HG03060 (cell line): ENCODE data around the gene ZMIZ2.
A peak's percentile ranks its signal among the peaks of the same experiment; 100 is the strongest.
"Not testable (repeated sequence)": the region's sequence is repeated elsewhere in the genome, so short reads cannot be mapped to it uniquely, and the experiment has no call there.

Source experiments
- ATAC-seq: cut with Tn5 transposase; IDR thresholded peaks from one replicate; pipeline ENCODE4 v1.9.1; 2021; ENCODE audit warnings: low read depth, moderate number of reproducible peaks; ENCODE audit not compliant: unreplicated experiment

The ZMIZ2 gene

DNA sequence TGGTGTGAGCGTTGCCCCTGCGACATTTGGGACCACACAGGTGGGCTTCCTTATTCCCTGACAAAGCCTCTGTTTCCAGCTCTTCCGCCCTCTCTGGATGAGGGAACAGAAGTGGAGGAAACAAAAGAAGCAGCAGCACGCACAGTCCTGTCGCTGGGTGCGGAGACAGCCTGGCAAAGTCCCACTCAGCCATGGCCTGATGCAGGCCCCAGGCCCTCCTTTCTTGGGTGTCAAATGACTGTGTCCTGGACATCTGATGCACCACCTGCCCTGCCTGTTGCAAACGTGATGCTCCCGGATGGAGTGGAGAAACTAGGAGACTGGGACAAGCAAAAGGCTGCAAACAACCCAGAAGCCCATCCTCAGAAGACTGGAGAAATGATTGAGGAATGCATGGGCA, 20.7 kb downstream of the ZMIZ2 start:
- ATAC-seq, result no peak

DNA sequence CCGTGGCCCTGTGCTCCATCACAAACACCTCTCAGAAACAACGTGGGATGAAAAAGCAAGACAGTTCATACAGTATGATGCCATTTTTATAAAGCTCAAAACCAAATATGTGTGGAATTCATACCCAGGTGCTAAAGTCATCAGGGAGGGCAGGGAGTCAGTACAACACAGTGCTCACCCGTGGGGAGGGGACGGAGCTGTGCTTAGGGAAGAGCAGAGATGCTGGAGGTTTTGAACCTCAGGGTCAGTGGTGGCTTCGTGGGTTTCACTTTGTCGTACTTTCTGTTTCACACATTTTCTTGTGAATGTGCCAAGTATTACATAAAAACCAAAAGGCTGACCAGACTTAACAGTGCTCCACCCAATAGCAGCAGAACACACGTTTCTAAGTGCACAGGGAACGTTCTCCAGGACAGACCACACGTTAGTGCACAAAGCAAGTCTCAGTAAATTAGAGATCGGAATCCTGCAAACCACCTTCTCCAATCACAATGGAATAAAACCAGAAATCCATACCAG, 21.2 kb downstream of the ZMIZ2 start:
- no peak for ATAC-seq

DNA sequence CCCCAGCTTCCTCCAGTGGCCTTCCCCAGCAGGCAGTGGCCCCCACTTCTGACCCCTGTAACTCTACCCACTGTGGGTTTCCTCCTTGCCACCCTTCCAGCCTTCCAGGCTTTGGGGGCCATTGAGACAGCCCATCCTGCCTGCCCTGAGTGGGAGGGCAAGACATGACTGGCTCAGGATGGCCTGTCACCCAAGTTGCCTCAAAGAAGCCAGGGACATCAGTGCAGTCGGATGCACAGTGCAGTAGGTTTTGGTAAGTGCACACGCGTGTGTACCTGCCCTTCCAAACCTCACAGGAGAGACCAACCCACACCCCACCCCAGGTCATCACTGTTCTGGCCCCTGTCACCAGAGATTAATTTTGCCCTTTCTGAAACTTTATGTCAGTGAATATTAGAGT, 22.7 kb downstream of the ZMIZ2 start:
- ATAC-seq, result no peak

GRCh38 chr7:44772440-44772839, 23.8 kb downstream of the ZMIZ2 start:
- ATAC-seq, result no peak

GRCh38 chr7:44772867-44773266, 24.2 kb downstream of the ZMIZ2 start:
- no peak for ATAC-seq

- not testable (repeated sequence) for ATAC-seq
These were observed 25.8 kb downstream of the ZMIZ2 start for GRCh38 chr7:44774486-44774885.

GRCh38 chr7:44775383-44776107, 26.9 kb downstream of the ZMIZ2 start:
- no peak for ATAC-seq

DNA sequence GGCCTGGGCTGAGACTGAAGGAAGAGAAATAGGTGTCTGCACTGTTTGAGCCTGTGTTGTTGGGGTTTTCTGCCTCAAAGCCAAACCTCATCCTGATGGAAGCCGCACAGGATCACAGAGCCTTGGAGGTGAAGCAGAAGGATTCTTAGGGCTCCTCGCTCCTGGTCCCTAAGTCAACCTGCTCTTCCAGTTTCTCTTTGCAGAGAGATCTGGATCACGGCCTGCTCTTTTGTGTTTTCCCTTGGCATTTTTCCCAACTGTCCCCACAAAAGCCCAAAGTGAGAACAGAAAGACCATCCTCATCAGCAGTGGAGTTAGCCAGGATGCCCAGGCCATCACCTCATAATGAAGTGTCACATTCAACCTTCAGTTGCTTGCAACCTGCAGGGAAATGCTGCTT, 27.6 kb downstream of the ZMIZ2 start:
- ATAC-seq, result no peak

GRCh38 chr7:44782460-44782859, 33.8 kb downstream of the ZMIZ2 start:
- no peak for ATAC-seq

GRCh38 chr7:44783407-44783806, 34.8 kb downstream of the ZMIZ2 start:
- no peak for ATAC-seq

GRCh38 chr7:44784364-44784763, 35.7 kb downstream of the ZMIZ2 start:
- ATAC-seq, result no peak

GRCh38 chr7:44785218-44785617, 36.6 kb downstream of the ZMIZ2 start:
- ATAC-seq, result not testable (repeated sequence)

GRCh38 chr7:44787041-44787440, 38.4 kb downstream of the ZMIZ2 start:
- ATAC-seq, result no peak

DNA sequence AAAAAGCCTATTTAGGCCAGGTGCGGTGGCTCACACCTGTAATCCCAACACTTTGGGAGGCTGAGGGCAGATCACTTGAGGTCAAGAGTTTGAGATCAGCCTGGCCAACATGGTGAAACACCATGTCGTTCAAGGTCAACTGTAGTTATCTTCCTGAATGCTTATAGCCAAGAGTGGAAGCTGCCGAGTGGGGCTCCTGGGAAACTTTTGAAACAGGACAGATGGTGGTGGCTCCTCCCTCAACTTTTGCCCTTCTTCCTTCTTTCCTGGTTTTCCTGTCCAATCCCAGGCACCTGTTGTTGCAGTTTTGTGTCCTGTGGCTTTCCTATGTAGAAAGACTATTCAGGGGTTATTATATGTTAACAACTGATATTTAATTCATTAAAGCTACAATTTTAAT, 39.1 kb downstream of the ZMIZ2 start:
- no peak for ATAC-seq

- no peak for ATAC-seq
These were observed 41.3 kb downstream of the ZMIZ2 start for GRCh38 chr7:44789990-44790389.

DNA sequence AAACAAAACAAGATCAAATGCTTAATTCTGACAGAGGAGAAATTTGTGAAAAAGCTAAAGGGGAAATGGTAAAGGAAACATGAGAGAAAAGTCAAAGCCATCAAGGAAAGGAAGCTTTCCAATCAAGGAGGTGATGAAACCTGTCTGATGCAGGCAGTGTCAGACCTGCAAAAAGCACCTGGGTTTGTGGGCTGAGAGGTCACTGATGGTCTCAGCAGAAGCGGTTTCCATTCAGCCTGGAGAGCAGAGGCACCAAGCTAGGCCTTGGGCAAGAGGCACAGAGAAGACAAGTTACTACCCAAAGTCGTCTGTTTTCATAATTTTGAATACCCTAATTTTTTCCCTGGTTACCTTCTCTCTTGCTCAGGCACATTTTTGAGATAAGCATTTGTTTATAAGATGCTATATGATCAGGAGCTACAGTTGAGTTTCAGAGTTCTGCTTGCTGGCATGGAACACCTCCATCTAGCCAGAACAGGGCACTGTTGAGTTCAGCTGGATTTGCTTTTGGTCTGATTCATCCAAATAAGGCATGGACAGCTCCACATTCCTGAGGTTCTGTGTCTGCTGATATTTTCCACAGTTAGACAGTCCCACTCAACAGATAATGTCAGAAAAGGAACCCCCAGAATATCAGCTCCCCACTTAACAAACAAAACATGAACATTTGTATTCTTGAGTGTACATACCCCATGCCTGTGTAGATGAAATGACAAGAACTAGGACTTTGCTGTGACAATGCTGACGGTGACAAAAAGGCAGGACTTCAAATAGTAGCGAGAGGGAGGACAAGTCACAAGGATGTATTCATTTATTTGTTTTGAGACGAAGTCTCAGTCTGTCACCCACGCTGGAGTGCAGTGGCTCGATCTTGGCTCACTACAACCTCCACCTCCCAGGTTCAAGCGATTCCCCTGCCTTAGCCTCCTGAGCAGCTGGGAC, 42.9 kb downstream of the ZMIZ2 start:
- no peak for ATAC-seq

DNA sequence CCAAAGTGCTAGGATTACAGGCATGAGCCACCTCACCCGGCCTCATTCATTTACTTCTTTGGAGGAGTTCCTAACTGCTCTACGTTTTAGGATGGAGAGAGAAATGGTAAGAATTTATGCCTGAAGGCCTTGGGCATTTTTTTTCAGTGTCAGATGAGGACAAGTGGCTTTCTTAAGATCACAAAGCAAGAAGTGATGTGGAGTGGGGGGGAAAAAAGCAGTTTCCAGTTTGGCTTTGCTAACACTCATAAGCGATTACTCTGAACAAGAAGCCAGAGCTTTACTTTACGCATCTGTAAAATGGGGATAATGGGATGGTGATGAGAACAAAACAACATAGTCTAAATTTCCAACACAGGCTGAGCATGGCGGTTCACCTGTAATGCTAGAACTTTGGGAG, 45.3 kb downstream of the ZMIZ2 start:
- no peak for ATAC-seq

GRCh38 chr7:44794331-44794730, 45.7 kb downstream of the ZMIZ2 start:
- no peak for ATAC-seq

GRCh38 chr7:44796034-44796503, 47.4 kb downstream of the ZMIZ2 start:
- ATAC-seq, result peak; percentile 7

DNA sequence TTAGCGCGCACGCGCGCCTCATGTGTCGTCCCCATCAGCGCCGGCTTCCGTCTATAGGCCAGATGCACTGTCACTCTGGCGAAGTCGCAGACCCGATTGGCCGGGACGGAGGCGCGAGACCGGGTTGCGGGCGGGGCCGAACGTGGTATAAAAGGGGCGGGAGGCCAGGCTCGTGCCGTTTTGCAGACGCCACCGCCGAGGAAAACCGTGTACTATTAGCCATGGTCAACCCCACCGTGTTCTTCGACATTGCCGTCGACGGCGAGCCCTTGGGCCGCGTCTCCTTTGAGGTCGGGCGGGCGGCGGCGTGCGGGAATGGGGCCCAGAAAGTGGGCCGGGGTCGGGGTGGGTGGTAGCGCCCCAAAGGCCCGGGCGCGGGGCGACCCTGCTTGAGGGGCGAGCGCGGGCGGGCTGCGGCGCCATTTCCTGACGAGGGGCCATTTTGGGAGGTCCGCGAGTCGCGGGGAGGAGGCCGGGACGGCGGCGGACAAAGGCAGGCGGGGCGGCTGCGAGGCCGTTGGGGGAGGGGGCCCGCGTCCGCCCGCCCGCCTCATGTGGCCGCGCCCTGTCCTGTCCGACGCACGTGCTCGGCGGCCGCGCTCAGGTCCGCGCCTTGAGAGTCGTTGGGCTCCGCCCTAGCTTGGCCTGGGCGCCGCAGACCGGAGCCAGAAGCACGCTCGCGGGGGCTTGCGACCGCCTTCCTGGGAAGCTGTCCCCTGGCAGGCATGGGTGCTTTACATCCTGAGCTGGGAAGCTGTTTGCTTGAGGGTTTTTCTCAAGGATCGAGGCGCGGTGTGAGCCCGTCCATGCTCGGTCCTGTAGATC, 48.1 kb downstream of the ZMIZ2 start, which contains the start of gene PPIA:
TSS of gene PPIA (plus strand) at position 178 of the 825 bp plus-strand sequence. CDS start at position 222, 44 bp downstream.
- ATAC-seq, result peak; percentile 73
